Left renal cortex interstitium (tissue), 4 donors: ENCODE results near the gene MAP1B. TPM values are rescaled to one million over a fixed set of nuclear protein-coding genes. Genes with fewer than 3 reads are reported as not detected.

Experiments
- DNase-seq, 4 donors: peaks; one replicate each; pipeline ENCODE4 v3.0.0-alpha.2; 2013; ENCODE audit warnings: low read depth in 4 of 4, low spot score in 2 of 4, missing footprints in 1 of 4
- polyA plus RNA-seq, 4 donors: library from polyadenylated mRNA; unstranded; fragments of 120-200 nt; gene quantifications; one replicate each; pipeline ENCODE4 v1.2.1, GENCODE V29; 2013; ENCODE audit not compliant: insufficient read length in 4 of 4

MAP1B gene
- polyA plus RNA-seq, 4 donors = 12.0 to 19.7 (median 12.7) TPM

GRCh38 chr5:72184408-72184807 lies 77.1 kb downstream of the MAP1B start:
- DNase-seq = no peak

GRCh38 chr5:72185496-72186329 lies 78.4 kb downstream of the MAP1B start:
- no peak for DNase-seq

- no peak for DNase-seq
Observed at GRCh38 chr5:72187388-72188075, 80.3 kb downstream of the MAP1B start.

GRCh38 chr5:72188166-72188565 lies 80.9 kb downstream of the MAP1B start:
- DNase-seq = no peak

GRCh38 chr5:72189146-72189545 lies 81.9 kb downstream of the MAP1B start:
- no peak for DNase-seq

GRCh38 chr5:72191404-72191803 lies 84.1 kb downstream of the MAP1B start:
- DNase-seq = no peak

GRCh38 chr5:72194846-72195245 lies 87.6 kb downstream of the MAP1B start:
- DNase-seq = no peak

GRCh38 chr5:72195581-72195980 lies 88.3 kb downstream of the MAP1B start:
- no peak for DNase-seq

GRCh38 chr5:72197393-72197792 lies 90.1 kb downstream of the MAP1B start:
- DNase-seq = no peak

- DNase-seq = no peak
Observed at GRCh38 chr5:72199681-72200080, 92.4 kb downstream of the MAP1B start.

- DNase-seq = no peak
Observed at GRCh38 chr5:72202331-72202825, 95.1 kb downstream of the MAP1B start.

- no peak for DNase-seq
Observed at GRCh38 chr5:72203251-72203845, 96.1 kb downstream of the MAP1B start.

- DNase-seq = no peak
Observed at GRCh38 chr5:72204946-72205345, 97.7 kb downstream of the MAP1B start.

GRCh38 chr5:72205431-72206009 lies 98.2 kb downstream of the MAP1B start:
- DNase-seq = no peak

- no peak for DNase-seq
Observed at GRCh38 chr5:72206160-72206559, 98.9 kb downstream of the MAP1B start.

GRCh38 chr5:72206994-72207393 lies 99.7 kb downstream of the MAP1B start:
- DNase-seq = no peak

GRCh38 chr5:72208324-72208926 lies 101.2 kb downstream of the MAP1B start:
- no peak for DNase-seq

GRCh38 chr5:72209147-72210115 lies 102.2 kb downstream of the MAP1B start:
- peak; percentile 15 to 54 (median 42) for DNase-seq

- peak in 1 of 4 donors; percentile 10 for DNase-seq
Observed at GRCh38 chr5:72210888-72211678, 103.8 kb downstream of the MAP1B start.
